ENCODE measurements around the gene ZBTB4.
A peak's percentile ranks its signal among the peaks of the same experiment; 100 is the strongest.

ZBTB4 gene

GRCh38 chr17:7437369-7437863, 42.0 kb downstream of the ZBTB4 start:
- DNase-seq (ENCODE audit: low spot score) = no peak
- no peak for TF ChIP-seq CTCF (IDR thresholded peaks at IDR 0.05; ENCODE audit: borderline replicate concordance, control extremely low read depth, extremely low read depth, insufficient read depth, missing control alignments)
- in situ Hi-C loops (cut with MboI; ENCODE audit: low sequenced_read_pairs, unreplicated experiment) = no loop called here

- in situ Hi-C loops (cut with MboI; ENCODE audit: low sequenced_read_pairs, unreplicated experiment) = no loop called here
- peak; percentile 68 for TF ChIP-seq CTCF (IDR thresholded peaks at IDR 0.05; ENCODE audit: borderline replicate concordance, control extremely low read depth, extremely low read depth, insufficient read depth, missing control alignments)
- peak; percentile 78 for DNase-seq (ENCODE audit: low spot score)
These were observed 42.7 kb downstream of the ZBTB4 start for GRCh38 chr17:7436556-7437368.

GRCh38 chr17:7435676-7436555, 43.5 kb downstream of the ZBTB4 start:
- in situ Hi-C loops (cut with MboI; ENCODE audit: low sequenced_read_pairs, unreplicated experiment) = no loop called here
- peak; percentile 16 for TF ChIP-seq CTCF (IDR thresholded peaks at IDR 0.05; ENCODE audit: borderline replicate concordance, control extremely low read depth, extremely low read depth, insufficient read depth, missing control alignments)
- DNase-seq (ENCODE audit: low spot score) = peak; percentile 66

GRCh38 chr17:7432296-7432695, 47.1 kb downstream of the ZBTB4 start:
- in situ Hi-C loops (cut with MboI; ENCODE audit: low sequenced_read_pairs, unreplicated experiment) = no loop called here
- no peak for DNase-seq (ENCODE audit: low spot score)
- TF ChIP-seq CTCF (IDR thresholded peaks at IDR 0.05; ENCODE audit: borderline replicate concordance, control extremely low read depth, extremely low read depth, insufficient read depth, missing control alignments) = no peak

- no peak for TF ChIP-seq CTCF (IDR thresholded peaks at IDR 0.05; ENCODE audit: borderline replicate concordance, control extremely low read depth, extremely low read depth, insufficient read depth, missing control alignments)
- DNase-seq (ENCODE audit: low spot score) = no peak
- in situ Hi-C loops (cut with MboI; ENCODE audit: low sequenced_read_pairs, unreplicated experiment) = no loop called here
These were observed 48.2 kb downstream of the ZBTB4 start for GRCh38 chr17:7431231-7431630.

- in situ Hi-C loops (cut with MboI; ENCODE audit: low sequenced_read_pairs, unreplicated experiment) = no loop called here
- TF ChIP-seq CTCF (IDR thresholded peaks at IDR 0.05; ENCODE audit: borderline replicate concordance, control extremely low read depth, extremely low read depth, insufficient read depth, missing control alignments) = no peak
- no peak for DNase-seq (ENCODE audit: low spot score)
These were observed 49.7 kb downstream of the ZBTB4 start for GRCh38 chr17:7429722-7430121.

All from GM13976 (cell line).